Measurements from ENCODE around the gene PADI3. TPM values are rescaled to one million over a fixed set of nuclear protein-coding genes. Genes with fewer than 3 reads are reported as not detected.

The PADI3 gene
- polyA plus RNA-seq, 3 donors = 0.01 TPM; not detected in 2

DNA sequence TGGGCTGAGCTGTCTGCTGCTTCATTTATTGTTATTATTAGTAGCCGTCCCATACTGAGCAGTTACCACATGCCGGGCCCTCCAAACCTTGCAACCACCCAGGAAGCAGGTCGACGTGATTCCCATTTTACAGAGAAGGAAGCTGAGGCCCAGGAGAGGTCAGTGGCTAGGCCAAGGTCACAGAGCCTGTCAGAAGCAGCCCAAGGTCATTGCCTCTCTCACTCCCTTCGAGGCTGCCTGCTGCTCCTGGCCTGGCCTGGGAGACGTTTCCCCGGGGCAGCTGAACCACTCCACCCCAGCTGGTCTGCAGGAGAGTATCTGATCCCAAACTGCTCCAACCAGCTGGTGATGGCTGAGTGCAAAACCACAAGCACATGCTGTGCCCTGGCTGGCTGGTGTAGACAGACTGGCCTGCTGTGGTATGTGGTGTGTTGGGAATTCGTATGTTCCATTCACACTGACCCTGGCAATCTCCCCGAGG, 65.6 kb downstream of the PADI3 start:
- H3K4me1 ChIP-seq (ENCODE audit: control insufficient read depth in 1 of 2, insufficient read depth in 2 of 2, low read length in 2 of 2) = peaks cover 39 to 52% of the 10 kb centered on the region in 2 donors
- Mint-ChIP-seq H3K27ac (peak overlapping the region in 4 of 7 donors; percentile 1 to 51 (median 22)), H3K27me3 (ENCODE audit: low read depth in 3 of 3) (peaks cover 0 to under 1% (median 0%) of the 10 kb centered on the region in 3 donors), H3K36me3 (peaks cover 43 to 72% of the 10 kb centered on the region in 2 donors), H3K4me3 (no peak overlapping the region), H3K4me1 (peaks cover 68% of the 10 kb centered on the region), H3K9me3 (peaks cover 0 to 6% (median 0%) of the 10 kb centered on the region in 7 donors)
- TF ChIP-seq, protein P1, sequence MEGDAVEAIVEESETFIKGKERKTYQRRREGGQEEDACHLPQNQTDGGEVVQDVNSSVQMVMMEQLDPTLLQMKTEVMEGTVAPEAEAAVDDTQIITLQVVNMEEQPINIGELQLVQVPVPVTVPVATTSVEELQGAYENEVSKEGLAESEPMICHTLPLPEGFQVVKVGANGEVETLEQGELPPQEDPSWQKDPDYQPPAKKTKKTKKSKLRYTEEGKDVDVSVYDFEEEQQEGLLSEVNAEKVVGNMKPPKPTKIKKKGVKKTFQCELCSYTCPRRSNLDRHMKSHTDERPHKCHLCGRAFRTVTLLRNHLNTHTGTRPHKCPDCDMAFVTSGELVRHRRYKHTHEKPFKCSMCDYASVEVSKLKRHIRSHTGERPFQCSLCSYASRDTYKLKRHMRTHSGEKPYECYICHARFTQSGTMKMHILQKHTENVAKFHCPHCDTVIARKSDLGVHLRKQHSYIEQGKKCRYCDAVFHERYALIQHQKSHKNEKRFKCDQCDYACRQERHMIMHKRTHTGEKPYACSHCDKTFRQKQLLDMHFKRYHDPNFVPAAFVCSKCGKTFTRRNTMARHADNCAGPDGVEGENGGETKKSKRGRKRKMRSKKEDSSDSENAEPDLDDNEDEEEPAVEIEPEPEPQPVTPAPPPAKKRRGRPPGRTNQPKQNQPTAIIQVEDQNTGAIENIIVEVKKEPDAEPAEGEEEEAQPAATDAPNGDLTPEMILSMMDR (IDR thresholded peaks at IDR 0.05) = no peak
- no peak for DNase-seq
- H3K4me3 ChIP-seq (replicated peaks in 1 of 3; ENCODE audit: low read depth in 2 of 3, low read length in 3 of 3) = no peak overlapping the region
- H3K9me3 ChIP-seq (replicated peaks in 1 of 2; ENCODE audit: control insufficient read depth in 1 of 2, insufficient read depth in 1 of 2, low read length in 2 of 2) = no peaks in the 10 kb centered on the region
- intact Hi-C loops (cut with micrococcal nuclease) = no loop called here
- H2AFZ ChIP-seq (ENCODE audit: insufficient read depth, low read depth, low read length, poor library complexity, severe bottlenecking) = no peak overlapping the region
- peaks cover 27 to 42% of the 10 kb centered on the region in 2 donors for H3K36me3 ChIP-seq (replicated peaks in 1 of 2; ENCODE audit: control insufficient read depth in 1 of 2, insufficient read depth in 2 of 2, low read length in 2 of 2)
- H3K4me2 ChIP-seq (replicated peaks; ENCODE audit: extremely low read depth, low read length, poor library complexity, severe bottlenecking) = no peak overlapping the region
- H3K79me2 ChIP-seq (ENCODE audit: insufficient read depth, low read length) = peaks cover 93% of the 10 kb centered on the region
- no peak overlapping the region for H3K9ac ChIP-seq (ENCODE audit: insufficient read depth, low read length, poor library complexity, severe bottlenecking)
- peaks cover 43% of the 10 kb centered on the region for H4K20me1 ChIP-seq (ENCODE audit: insufficient read depth, low read length)
- H3K27ac ChIP-seq (ENCODE audit: low read depth in 1 of 2, low read length in 2 of 2) = peak overlapping the region in 1 of 2 donors; percentile 34
- WGBS (ENCODE audit: insufficient coverage) = 72% methylated on average over 6 of the region's 9 CpGs
- H3K27me3 ChIP-seq (ENCODE audit: control insufficient read depth in 2 of 2, insufficient read depth in 2 of 2, low read length in 2 of 2) = no peaks in the 10 kb centered on the region

DNA sequence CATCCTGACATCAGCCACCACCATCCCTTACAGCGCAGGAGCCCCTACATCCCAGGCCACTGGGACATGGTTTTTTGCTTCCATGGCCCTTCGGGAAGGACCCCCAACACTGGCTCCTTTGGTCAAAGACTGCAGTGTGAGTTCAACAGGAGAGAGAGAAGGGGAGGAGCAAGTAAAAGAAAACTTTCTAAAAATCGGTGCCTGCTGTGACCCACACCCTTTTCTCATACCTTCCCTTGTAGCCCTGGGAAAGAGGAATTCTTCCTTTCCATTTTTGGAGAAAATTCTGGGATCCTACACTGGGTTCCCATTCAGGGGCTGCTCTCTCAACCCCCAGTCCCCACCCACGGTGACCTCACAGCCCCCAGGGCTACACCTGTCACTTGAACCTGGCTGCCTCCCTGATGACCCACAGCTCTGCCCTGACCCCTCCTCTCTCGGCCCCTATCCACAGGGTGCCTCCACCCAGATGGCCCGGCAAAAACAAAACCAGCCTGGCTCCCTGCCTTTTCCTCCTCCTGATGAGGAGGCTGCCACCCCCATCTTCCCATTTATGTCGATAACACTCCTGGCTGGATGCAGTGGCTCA, 66.7 kb downstream of the PADI3 start:
- Histone ChIP-seq H3K27me3 (ENCODE audit: control insufficient read depth in 2 of 2, insufficient read depth in 2 of 2, low read length in 2 of 2) (no peaks in the 10 kb centered on the region), H2AFZ (ENCODE audit: insufficient read depth, low read depth, low read length, poor library complexity, severe bottlenecking) (no peak overlapping the region), H3K79me2 (ENCODE audit: insufficient read depth, low read length) (peaks cover 93% of the 10 kb centered on the region), H3K4me3 (replicated peaks in 1 of 3; ENCODE audit: low read depth in 2 of 3, low read length in 3 of 3) (no peak overlapping the region), H3K27ac (ENCODE audit: low read depth in 1 of 2, low read length in 2 of 2) (peak overlapping the region in 1 of 2 donors; percentile 17), H4K20me1 (ENCODE audit: insufficient read depth, low read length) (peaks cover 45% of the 10 kb centered on the region), H3K9ac (ENCODE audit: insufficient read depth, low read length, poor library complexity, severe bottlenecking) (no peak overlapping the region), H3K36me3 (replicated peaks in 1 of 2; ENCODE audit: control insufficient read depth in 1 of 2, insufficient read depth in 2 of 2, low read length in 2 of 2) (peaks cover 35 to 52% of the 10 kb centered on the region in 2 donors), H3K9me3 (replicated peaks in 1 of 2; ENCODE audit: control insufficient read depth in 1 of 2, insufficient read depth in 1 of 2, low read length in 2 of 2) (peaks cover 0 to 4% of the 10 kb centered on the region in 2 donors), H3K4me2 (replicated peaks; ENCODE audit: extremely low read depth, low read length, poor library complexity, severe bottlenecking) (no peak overlapping the region), H3K4me1 (ENCODE audit: control insufficient read depth in 1 of 2, insufficient read depth in 2 of 2, low read length in 2 of 2) (peaks cover 28 to 42% of the 10 kb centered on the region in 2 donors)
- no peaks in the 10 kb centered on the region for H3K27me3 Mint-ChIP-seq (ENCODE audit: low read depth in 3 of 3)
- no peak for DNase-seq
- peaks cover 0 to 8% (median 0%) of the 10 kb centered on the region in 7 donors for H3K9me3 Mint-ChIP-seq
- peak overlapping the region in 4 of 7 donors; percentile 5 to 79 (median 34) for H3K27ac Mint-ChIP-seq
- WGBS (ENCODE audit: insufficient coverage) = 90% methylated on average over 3 of the region's 7 CpGs
- TF ChIP-seq, protein P1 (IDR thresholded peaks at IDR 0.05) = no peak
- peaks cover 47 to 73% of the 10 kb centered on the region in 2 donors for H3K36me3 Mint-ChIP-seq
- intact Hi-C loops (cut with micrococcal nuclease) = loop anchor here in 1 of 2 donors (5.0 kb wide), 1 partner anchor 33 kb away; no protein-coding TSS in a partner anchor
- H3K4me3 Mint-ChIP-seq = no peak overlapping the region
- H3K4me1 Mint-ChIP-seq = peaks cover 62% of the 10 kb centered on the region

Measured in CD14-positive monocyte (primary cell).